H7 (cell line): ENCODE results near the gene TMPRSS6. TPM values are rescaled to one million over a fixed set of nuclear protein-coding genes. Genes with fewer than 3 reads are reported as not detected.

Experiments
- DNase-seq: peaks from one replicate; pipeline ENCODE4 v3.0.0; 2012
- H3K27me3 ChIP-seq: 2 replicates; pipeline ENCODE4 v1.6.0; 2011; ENCODE audit warnings: mild to moderate bottlenecking, low read length; ENCODE audit not compliant: control insufficient read depth, insufficient read depth
- H3K36me3 ChIP-seq: replicated peaks from 2 replicates; pipeline ENCODE4 v1.5.1; 2011; ENCODE audit warnings: low read length; ENCODE audit not compliant: control insufficient read depth, insufficient read depth
- H3K4me3 ChIP-seq: 2 replicates; pipeline ENCODE4 v1.5.1; 2011; ENCODE audit warnings: low read depth, mild to moderate bottlenecking, control low read depth, low read length, moderate library complexity; ENCODE audit not compliant: insufficient read depth
- total RNA-seq: library from RNA; depleted of rRNA; stranded (reverse); fragments of >200 nt; shearing (Covaris generic); gene quantifications from 2 replicates; pipeline ENCODE4 v1.2.3, GENCODE V29; 2014

TMPRSS6 gene
- total RNA-seq, 1 experiment from 2014 or later: not detected

DNA sequence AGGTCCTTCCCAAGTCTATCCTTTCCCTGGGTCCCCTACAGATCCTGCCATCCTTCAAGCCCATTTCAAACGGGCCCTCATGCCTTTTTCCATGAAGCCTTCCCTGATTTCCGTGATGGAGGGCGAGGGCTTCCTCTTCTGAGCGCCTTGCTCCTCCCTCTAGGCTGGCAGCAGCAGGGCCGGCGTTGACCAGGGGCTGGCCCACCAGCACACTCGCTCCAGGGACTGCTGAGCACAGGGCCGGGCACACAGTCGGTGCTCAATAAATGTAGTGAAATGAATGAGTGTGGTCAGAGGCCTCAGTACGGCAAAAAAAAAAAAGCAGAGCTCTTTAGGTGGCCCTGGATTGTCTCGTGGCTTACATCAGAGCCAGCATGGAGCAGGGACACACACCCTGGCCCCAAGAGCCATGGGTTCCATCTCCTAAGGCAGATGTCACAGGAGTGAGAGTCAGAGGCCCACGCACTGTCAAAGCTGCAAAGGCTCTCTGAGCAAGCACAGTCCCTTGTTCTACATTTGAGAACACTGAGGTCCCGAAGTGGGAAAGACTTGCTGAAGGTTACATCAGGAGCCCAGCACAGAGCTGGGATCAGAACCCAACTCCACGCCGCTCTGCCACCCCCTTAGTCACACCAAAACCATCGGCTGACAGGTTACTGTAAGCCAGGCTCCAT, 37.1 kb upstream of the TMPRSS6 start:
- H3K4me3 ChIP-seq: no peak overlapping the region
- no peaks in the 10 kb centered on the region for H3K36me3 ChIP-seq
- DNase-seq: no peak
- H3K27me3 ChIP-seq: no peaks in the 10 kb centered on the region

DNA sequence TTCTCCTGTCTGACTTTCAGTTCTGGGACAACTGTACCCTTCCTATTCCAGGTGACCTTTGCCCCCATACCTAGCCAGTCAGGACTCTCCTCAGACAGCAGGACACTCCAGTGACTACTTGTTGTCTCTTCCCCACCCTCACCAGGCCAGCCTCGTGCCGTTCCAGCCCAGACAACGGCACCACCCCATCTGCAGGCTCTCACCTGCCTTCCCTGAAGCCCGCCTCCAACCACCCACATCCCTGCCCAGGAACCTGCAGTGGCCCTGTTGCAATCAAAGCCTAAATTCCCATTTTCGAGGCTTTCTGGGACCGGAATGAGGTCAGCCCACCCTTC, 36.5 kb upstream of the TMPRSS6 start:
- DNase-seq: no peak

DNA sequence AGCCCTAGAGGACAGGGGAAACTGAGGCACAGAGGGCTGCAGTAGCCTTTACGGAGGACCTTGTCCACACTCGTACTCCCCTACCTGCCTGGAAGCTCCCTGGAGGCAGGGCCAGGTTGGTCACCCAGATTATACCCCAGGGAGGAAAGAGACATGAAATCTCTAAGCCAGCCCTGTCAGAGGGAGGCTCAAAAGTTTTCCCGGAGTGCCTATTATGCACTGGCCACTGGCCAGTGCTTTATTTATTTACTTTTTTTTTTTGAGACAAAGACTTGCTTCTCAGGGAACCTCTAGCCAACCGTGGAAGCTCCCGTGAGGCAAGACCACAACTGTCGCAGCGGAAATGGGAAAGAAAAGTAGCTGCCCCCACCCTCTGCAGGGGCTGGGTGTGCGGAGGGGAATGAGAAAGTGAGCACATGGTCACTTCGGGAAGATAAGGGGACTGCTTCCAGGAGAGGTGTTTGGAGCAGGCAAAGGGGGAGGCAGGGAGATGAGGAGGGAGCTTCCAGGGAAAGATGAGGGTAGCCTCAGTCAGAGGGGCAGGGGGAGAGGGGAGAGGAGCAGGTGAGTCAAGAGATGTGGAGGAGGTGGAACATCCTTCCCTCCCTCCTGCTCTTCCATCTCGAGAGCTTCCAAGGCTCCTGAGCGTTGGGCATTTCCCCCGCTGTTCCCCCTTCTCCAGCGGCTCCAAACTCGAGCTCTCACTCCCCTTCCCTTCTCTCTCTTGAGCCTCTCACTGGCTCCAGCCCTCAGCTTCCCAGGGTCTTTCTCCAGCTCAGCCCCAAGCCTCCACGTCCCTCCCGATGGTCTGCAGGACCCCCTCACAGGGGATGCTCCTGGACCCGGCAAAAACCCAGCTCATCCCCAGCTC, 35.9 kb upstream of the TMPRSS6 start:
- H3K4me3 ChIP-seq: no peak overlapping the region
- DNase-seq: no peak
- H3K27me3 ChIP-seq: no peaks in the 10 kb centered on the region
- no peaks in the 10 kb centered on the region for H3K36me3 ChIP-seq

More for the DNA sequence above, 36.5 kb upstream of the TMPRSS6 start:
- no peak overlapping the region for H3K4me3 ChIP-seq
- no peaks in the 10 kb centered on the region for H3K36me3 ChIP-seq
- no peaks in the 10 kb centered on the region for H3K27me3 ChIP-seq

DNA sequence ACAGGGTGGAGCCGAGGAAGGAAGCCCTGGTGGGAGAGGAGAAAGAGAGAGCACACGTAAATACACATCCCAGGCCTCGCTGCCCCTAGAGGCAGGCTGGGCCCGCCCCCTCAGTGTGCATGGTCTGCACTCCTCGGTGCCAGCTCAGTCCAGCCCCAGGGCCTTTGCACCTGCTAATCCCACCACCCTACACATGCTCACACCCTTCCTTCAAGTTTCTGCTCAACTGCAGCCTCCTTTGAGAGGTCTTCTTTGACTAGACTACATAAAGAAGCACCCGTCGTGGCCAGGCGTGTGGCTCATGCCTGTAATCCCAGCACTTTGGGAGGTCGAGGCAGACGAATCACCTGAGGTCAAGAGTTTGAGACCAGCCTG, 34.7 kb upstream of the TMPRSS6 start:
- H3K4me3 ChIP-seq: no peak overlapping the region
- no peak for DNase-seq
- no peaks in the 10 kb centered on the region for H3K36me3 ChIP-seq
- H3K27me3 ChIP-seq: no peaks in the 10 kb centered on the region

DNA sequence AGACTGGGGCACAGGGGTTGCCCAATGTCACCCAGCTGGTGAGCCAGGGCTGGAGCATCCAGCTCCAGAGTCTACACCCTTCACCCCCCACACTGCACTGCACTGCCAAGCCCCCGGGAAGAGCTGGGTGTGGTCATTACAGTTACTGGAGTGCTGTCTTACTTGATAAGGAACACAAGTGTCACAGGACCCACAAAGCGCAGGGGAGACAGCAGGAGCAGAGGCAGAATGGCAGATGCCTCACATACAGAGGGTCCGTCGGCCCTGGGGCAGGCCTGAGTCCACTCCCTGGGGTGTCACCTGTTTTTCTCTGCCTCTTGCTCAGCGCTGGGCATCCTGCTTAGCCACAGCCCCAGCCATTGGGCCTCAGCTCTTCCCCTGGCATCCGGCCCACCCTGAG, 32.5 kb upstream of the TMPRSS6 start:
- Histone ChIP-seq H3K36me3 (no peaks in the 10 kb centered on the region), H3K4me3 (no peak overlapping the region), H3K27me3 (no peaks in the 10 kb centered on the region)
- no peak for DNase-seq

GRCh38 chr22:37141476-37141875, 32.0 kb upstream of the TMPRSS6 start:
- H3K36me3 ChIP-seq: no peaks in the 10 kb centered on the region
- DNase-seq: no peak
- no peaks in the 10 kb centered on the region for H3K27me3 ChIP-seq
- H3K4me3 ChIP-seq: no peak overlapping the region

GRCh38 chr22:37140686-37141323, 31.3 kb upstream of the TMPRSS6 start:
- no peak overlapping the region for H3K4me3 ChIP-seq
- H3K27me3 ChIP-seq: no peaks in the 10 kb centered on the region
- H3K36me3 ChIP-seq: no peaks in the 10 kb centered on the region
- DNase-seq: no peak

GRCh38 chr22:37139762-37140161, 30.2 kb upstream of the TMPRSS6 start:
- H3K27me3 ChIP-seq: no peaks in the 10 kb centered on the region
- H3K4me3 ChIP-seq: no peak overlapping the region
- DNase-seq: no peak
- H3K36me3 ChIP-seq: no peaks in the 10 kb centered on the region

- Histone ChIP-seq H3K4me3 (no peak overlapping the region), H3K36me3 (no peaks in the 10 kb centered on the region), H3K27me3 (no peaks in the 10 kb centered on the region)
- no peak for DNase-seq
These were observed 29.5 kb upstream of the TMPRSS6 start for GRCh38 chr22:37138849-37139561.

GRCh38 chr22:37137903-37138665, 28.6 kb upstream of the TMPRSS6 start:
- Histone ChIP-seq H3K36me3 (no peaks in the 10 kb centered on the region), H3K4me3 (no peak overlapping the region), H3K27me3 (no peaks in the 10 kb centered on the region)
- DNase-seq: no peak

GRCh38 chr22:37137131-37137530, 27.6 kb upstream of the TMPRSS6 start:
- H3K4me3 ChIP-seq: no peak overlapping the region
- H3K27me3 ChIP-seq: no peaks in the 10 kb centered on the region
- H3K36me3 ChIP-seq: no peaks in the 10 kb centered on the region
- DNase-seq: no peak

- no peaks in the 10 kb centered on the region for H3K36me3 ChIP-seq
- no peak overlapping the region for H3K4me3 ChIP-seq
- DNase-seq: no peak
- H3K27me3 ChIP-seq: no peaks in the 10 kb centered on the region
These were observed 25.5 kb upstream of the TMPRSS6 start for GRCh38 chr22:37135023-37135422.

- Histone ChIP-seq H3K27me3 (no peaks in the 10 kb centered on the region), H3K36me3 (no peaks in the 10 kb centered on the region), H3K4me3 (no peak overlapping the region)
- no peak for DNase-seq
These were observed 23.9 kb upstream of the TMPRSS6 start for GRCh38 chr22:37133304-37134018.
